SU-DHL-6 (cell line): ENCODE results near the gene CDH11.

Experiments
- EZH2phosphoT487 ChIP-seq: fragments of 200-600 bp; sonication (generic), shearing (Covaris generic); conservative IDR thresholded peaks from 2 replicates; pipeline ENCODE4 v1.6.1; 2018; ENCODE audit warnings: mild to moderate bottlenecking, antibody characterized with exemption, low read length, moderate library complexity, mixed read lengths
- TF ChIP-seq, protein P1 (sequence below): fragments of 200-600 bp; sonication (generic); IDR thresholded peaks from one replicate; pipeline ENCODE4 v1.5.1; 2017; ENCODE audit warnings: antibody characterized with exemption, mild to moderate bottlenecking, low read length, moderate library complexity; ENCODE audit not compliant: insufficient read depth, poor library complexity, severe bottlenecking

DNA sequence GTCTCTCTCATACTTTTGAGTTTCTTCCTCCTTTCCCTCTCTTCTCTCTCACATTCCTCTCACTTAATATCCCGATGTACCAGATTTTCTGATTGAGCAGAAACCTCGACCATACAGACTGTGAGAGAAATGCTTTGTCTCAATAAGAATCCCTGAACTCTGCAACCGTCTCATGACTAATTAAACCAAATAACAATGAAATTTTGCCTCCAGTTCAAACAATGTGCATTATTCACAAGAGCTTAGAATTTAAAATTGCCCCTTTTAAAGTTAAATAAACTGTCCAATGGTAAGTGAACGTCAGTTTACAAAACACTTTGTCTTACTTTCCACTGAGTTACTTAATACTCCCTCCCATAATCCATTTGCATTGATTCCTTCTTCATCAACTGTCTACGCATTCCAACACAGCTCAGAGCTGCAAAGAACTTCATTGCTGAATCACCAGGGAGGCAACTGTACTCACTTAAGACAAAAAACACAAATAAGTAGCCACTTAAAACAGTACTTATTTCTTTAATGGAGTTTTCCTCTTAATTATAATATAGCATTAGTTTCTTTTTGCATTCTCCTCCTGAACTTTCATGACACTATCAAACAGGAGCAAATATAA is 4.9 kb downstream of the CDH11 start:
- TF ChIP-seq, protein P1, sequence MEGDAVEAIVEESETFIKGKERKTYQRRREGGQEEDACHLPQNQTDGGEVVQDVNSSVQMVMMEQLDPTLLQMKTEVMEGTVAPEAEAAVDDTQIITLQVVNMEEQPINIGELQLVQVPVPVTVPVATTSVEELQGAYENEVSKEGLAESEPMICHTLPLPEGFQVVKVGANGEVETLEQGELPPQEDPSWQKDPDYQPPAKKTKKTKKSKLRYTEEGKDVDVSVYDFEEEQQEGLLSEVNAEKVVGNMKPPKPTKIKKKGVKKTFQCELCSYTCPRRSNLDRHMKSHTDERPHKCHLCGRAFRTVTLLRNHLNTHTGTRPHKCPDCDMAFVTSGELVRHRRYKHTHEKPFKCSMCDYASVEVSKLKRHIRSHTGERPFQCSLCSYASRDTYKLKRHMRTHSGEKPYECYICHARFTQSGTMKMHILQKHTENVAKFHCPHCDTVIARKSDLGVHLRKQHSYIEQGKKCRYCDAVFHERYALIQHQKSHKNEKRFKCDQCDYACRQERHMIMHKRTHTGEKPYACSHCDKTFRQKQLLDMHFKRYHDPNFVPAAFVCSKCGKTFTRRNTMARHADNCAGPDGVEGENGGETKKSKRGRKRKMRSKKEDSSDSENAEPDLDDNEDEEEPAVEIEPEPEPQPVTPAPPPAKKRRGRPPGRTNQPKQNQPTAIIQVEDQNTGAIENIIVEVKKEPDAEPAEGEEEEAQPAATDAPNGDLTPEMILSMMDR = no peak
- TF ChIP-seq EZH2phosphoT487 = no peak
